GM12801 (cell line): ENCODE measurements around the gene RRAD.

Experiments used
- CTCF ChIP-seq: IDR thresholded peaks from one replicate; pipeline ENCODE4 v1.5.1; 2011; ENCODE audit warnings: control low read depth; ENCODE audit not compliant: insufficient read length; ENCODE audit errors: extremely low read depth

The RRAD gene

GRCh38 chr16:66950971-66951790, 25.8 kb upstream of the RRAD start:
- no peak for TF ChIP-seq CTCF

DNA sequence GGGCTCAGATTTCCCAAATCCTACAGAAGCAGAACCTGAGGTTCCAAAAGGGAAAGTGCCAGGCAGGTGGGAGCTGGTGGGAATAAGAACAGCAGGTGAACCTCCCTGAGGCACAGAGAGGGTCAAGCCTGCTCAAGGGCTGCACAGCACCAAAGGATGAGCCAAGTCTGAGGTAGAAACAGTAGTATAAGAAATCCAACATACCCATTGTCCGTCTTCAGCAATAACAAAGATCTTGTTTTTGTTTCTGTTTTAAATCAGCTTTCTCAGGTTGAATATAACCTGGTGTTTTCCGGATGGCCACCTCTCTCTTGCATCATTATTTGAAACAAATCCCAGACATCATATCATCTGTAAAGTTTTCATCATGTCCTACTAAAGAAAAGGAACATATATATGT, 25.1 kb upstream of the RRAD start:
- no peak for TF ChIP-seq CTCF

GRCh38 chr16:66949472-66949871, 24.1 kb upstream of the RRAD start:
- TF ChIP-seq CTCF: no peak

- no peak for TF ChIP-seq CTCF
Measured at GRCh38 chr16:66948837-66949225, 23.5 kb upstream of the RRAD start.

DNA sequence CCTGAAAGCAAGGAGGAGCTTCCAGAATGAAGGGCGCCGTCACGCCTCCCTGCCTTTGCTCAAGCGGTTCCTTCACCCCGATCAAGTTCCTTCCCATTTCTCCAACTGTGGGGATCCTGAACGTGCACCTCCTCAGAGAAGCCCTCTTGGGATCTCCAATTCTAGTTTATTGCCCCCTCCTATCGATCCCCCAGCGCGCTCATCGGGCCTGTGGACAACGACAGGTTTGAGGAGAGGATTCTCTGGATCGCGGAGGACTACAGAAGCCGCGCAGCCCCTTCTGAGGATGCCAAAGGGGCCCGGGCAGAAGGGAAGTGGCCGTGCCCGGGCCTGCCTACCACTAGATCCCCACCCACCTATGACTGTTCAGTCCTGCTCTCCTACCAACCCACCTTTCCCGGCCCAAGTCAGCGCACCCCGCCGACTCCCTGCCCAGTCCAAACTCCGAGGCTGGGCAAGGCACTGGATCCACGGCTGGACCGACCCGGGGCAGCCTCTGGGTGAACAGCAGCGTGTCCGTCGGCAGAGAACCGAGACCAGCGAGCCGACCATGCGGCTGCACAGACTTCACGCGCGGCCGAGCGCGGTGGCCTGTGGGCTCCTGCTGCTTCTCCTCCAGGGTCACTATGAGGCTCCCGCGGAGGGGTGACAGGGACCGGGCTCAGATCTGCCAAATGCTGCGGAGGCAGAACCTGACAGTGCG, 22.9 kb upstream of the RRAD start:
- TF ChIP-seq CTCF: no peak

GRCh38 chr16:66947302-66948065, 22.1 kb upstream of the RRAD start:
- no peak for TF ChIP-seq CTCF

DNA sequence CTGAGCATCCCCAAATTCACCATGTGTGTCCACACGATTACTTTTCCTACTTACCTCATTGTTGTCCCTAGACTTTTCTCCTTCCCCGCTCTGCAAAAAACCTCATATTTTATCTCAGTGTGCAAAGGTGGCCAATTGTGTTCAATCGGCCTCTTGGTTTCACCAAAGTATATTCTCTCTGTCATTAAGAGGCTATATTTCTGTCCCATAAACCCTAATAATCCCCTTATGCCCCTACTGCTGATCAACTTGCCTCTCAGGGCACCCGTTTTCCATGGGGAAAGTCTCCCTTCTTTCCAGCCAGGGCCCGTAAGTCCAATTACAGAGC, 21.6 kb upstream of the RRAD start:
- TF ChIP-seq CTCF: no peak
